WI38 (cell line): Measurements from ENCODE around the gene LAMA4.

ENCODE experiments used
- H3K4me3 ChIP-seq: 2 replicates; pipeline ENCODE4 v1.5.1; 2011; ENCODE audit warnings: low read depth, mild to moderate bottlenecking, control low read depth, low read length
- CTCF ChIP-seq: IDR thresholded peaks from 2 replicates; pipeline ENCODE4 v1.5.1; 2012; ENCODE audit warnings: low read depth, mild to moderate bottlenecking, control low read depth, low read length

The LAMA4 gene

GRCh38 chr6:112221981-112222852 is 32.1 kb downstream of the LAMA4 start:
- H3K4me3 ChIP-seq = no peak overlapping the region; the same call in 1 of the 2 replicates
- TF ChIP-seq CTCF = no peak

GRCh38 chr6:112221561-112221960 is 32.8 kb downstream of the LAMA4 start:
- TF ChIP-seq CTCF = no peak
- H3K4me3 ChIP-seq = no peak overlapping the region

GRCh38 chr6:112218563-112218962 is 35.8 kb downstream of the LAMA4 start:
- TF ChIP-seq CTCF = no peak
- no peak overlapping the region for H3K4me3 ChIP-seq

GRCh38 chr6:112216662-112217551 is 37.5 kb downstream of the LAMA4 start:
- TF ChIP-seq CTCF = no peak
- H3K4me3 ChIP-seq = no peak overlapping the region

- no peak overlapping the region for H3K4me3 ChIP-seq
These were observed 38.7 kb downstream of the LAMA4 start for GRCh38 chr6:112215488-112216284.

GRCh38 chr6:112214739-112215269 is 39.6 kb downstream of the LAMA4 start:
- TF ChIP-seq CTCF = no peak
- H3K4me3 ChIP-seq = no peak overlapping the region

More at GRCh38 chr6:112215488-112216284, 38.7 kb downstream of the LAMA4 start:
- TF ChIP-seq CTCF = no peak
